GM19452 (cell line): ENCODE measurements around the gene ANP32E.
"Not testable (repeated sequence)": the region's sequence is repeated elsewhere in the genome, so short reads cannot be mapped to it uniquely, and the experiment has no call there.

Experiments used
- ATAC-seq: cut with Tn5 transposase; IDR thresholded peaks from one replicate; pipeline ENCODE4 v1.9.1; 2021; ENCODE audit not compliant: unreplicated experiment

ANP32E gene

GRCh38 chr1:150214099-150214756, 21.7 kb downstream of the ANP32E start:
- not testable (repeated sequence) for ATAC-seq

- no peak for ATAC-seq
Measured at GRCh38 chr1:150213170-150214098, 22.5 kb downstream of the ANP32E start.

- ATAC-seq, result no peak
Measured at GRCh38 chr1:150212070-150212469, 23.8 kb downstream of the ANP32E start.

DNA sequence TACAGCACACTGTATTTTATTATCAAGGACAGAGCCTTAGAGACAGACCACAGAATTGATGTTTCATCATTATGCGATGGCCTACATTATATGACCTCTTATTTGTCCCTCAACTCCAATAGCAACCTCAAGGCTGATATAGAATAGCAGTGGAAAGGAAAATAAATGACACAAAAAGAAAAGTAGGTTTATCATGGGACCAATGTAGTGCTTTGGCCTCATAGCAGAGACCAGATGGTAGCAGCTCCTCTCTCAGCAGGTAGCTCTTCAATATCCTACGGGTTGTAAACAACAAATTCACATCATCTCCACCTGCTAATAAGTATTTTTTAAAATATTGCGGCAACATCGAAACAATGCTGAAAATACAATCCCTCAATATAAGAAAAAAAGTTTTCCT, 25.2 kb downstream of the ANP32E start:
- ATAC-seq, result no peak

DNA sequence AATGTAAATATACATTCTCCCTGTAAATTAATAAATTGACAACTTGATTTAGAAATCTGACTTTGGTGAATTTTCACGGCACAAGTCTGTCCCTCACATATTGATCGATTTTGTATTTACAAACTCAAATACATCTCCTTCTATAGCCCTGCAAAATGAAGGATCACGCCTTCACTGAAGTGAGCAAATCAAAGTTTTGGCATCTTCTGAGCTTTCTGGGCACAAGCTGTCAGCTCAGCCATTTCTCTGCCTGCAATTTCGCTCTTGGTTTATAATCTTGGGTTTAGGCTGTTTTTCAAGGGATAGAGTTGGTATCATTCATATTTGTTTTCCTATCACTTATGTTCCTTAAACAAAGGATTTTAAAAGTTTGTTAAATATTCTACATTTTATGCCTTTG, 25.8 kb downstream of the ANP32E start:
- no peak for ATAC-seq

GRCh38 chr1:150208460-150208859, 27.5 kb downstream of the ANP32E start:
- not testable (repeated sequence) for ATAC-seq

- ATAC-seq, result no peak
Measured at GRCh38 chr1:150207281-150207971, 28.5 kb downstream of the ANP32E start.

DNA sequence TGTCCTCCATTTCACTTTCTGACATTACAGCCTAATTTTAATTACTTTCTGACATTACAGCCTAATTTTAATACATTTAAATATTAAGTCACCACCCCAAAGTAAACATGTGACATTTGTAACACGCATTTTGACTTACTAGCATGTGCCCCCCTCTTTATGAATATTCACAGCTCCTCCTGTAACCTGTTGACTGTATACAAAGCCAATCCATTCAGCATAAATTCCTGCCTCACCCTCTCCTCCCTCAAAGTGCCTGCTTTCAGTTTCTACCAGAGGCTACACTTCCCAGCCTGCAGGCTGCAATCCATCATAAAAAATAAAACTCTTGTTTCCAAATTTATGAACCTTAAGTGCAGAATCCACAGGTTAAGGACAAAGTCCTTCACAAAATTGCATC, 39.5 kb downstream of the ANP32E start:
- ATAC-seq, result no peak

DNA sequence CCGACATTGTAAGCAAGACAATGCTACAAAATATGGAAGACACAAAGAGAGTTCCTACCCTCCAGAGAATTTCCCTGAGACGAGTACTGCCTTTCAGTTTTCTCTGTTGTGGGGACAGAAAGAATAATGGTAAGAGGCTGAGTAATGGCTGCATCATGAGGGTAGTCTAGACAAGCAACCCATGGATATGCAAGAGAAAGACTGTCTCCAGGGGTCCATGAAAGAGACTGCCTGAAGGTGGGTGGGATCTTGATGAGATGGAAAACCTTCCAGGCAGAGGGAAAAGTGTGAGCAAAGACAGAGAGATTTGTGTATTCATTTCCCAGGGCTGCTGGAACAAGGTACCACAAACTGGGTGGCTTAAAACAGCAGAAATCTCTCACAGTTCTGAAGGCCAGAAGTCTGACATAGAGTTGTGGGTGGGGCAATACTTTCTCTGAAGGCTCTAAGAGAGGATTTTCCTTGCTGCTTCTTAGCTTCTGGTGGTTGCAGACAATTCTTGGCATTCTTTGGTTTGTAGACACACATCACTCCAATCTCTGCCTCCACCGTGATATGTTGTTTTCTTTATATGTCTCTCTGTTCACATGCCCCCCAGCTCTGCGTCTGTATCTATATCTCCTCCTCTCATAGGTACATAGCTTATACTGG, 41.4 kb downstream of the ANP32E start:
- ATAC-seq, result no peak

- ATAC-seq, result no peak
Measured at GRCh38 chr1:150192012-150192411, 43.9 kb downstream of the ANP32E start.

DNA sequence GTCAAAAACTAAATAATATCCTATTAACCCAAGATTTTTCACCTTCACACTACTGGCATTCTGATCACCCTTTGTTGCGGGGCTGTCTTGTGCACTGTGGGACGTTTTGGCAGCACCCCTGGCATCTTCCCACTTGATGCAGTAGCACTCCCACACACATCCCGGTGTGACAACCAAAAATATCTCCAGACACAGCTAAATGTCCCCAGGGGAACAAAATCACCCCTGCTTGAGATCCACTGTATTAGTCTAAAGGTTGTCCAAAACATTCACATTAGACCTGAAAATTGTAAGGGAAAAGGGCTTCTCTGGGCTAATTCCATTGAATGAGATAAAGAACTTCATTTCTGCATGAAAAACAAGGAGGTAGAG, 48.4 kb downstream of the ANP32E start:
- no peak for ATAC-seq

GRCh38 chr1:150186789-150187559, 48.9 kb downstream of the ANP32E start:
- no peak for ATAC-seq

GRCh38 chr1:150186438-150186788, 49.5 kb downstream of the ANP32E start:
- ATAC-seq, result not testable (repeated sequence)

GRCh38 chr1:150185481-150185880, 50.4 kb downstream of the ANP32E start:
- ATAC-seq, result no peak

DNA sequence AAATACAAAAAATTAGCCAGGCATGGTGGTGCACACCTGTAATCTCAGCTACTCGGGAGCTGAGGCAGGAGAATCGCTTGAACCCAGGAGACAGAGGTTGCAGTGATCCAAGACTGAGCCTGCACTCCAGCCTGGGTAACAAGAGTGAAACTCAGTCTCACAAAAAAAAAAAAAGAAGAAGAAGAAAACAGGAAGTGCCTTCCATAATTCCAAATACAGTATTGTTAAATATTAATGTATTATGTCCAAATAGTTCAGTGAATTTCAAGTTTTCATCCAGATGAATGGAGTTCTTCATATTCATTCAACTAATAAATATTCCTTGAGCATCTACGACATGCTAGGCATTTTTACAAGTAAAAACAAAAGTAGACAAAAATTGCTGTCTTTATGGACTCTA, 52.9 kb downstream of the ANP32E start:
- no peak for ATAC-seq

GRCh38 chr1:150182247-150182646, 53.7 kb downstream of the ANP32E start:
- no peak for ATAC-seq

DNA sequence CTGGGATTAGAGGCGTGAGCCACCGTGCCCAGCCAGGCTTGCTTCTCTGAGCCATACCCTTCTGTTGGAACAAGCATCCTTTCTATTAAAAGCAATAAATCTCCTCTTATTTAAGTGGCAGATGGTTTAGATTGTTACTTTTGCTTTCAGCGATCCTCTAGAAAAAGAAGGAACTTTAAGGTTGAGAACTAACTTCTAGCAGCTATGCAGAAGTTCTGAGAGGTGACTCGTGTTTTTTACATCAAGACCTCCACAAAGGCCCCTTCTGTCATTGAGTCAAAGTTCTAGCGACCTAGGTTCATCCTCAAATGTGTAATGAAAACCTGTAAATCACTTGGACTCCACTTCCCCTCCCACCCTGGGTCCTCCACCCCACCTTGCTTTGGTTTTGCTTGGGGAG, 55.4 kb downstream of the ANP32E start:
- no peak for ATAC-seq

- no peak for ATAC-seq
Measured at GRCh38 chr1:150179867-150180266, 56.0 kb downstream of the ANP32E start.

GRCh38 chr1:150178548-150178947, 57.4 kb downstream of the ANP32E start:
- no peak for ATAC-seq

GRCh38 chr1:150176593-150176992, 59.3 kb downstream of the ANP32E start:
- no peak for ATAC-seq
